Measurements from ENCODE around the gene MBD6.

MBD6 gene

DNA sequence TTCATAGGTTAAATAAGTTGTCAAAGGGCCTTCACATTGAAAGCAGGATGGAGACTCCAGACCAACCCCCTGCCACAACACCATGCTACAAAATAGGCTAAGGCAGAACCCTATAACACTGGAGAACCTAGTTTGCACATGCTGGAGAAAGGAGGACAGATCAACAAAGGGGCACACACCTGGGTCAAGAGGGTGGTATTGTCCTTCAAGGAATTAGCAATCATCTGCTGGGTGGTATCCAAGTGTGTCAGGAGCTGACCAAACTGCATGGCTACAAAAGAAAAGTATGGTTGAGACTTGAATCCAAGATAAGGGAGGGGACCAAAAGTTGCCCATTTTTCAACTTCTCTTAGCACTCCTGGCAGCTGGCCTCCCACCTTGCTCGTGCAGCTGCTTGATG is 9.2 kb downstream of the MBD6 start:
- no peak for DNase-seq (ENCODE audit: extremely low spot score)
- ChIA-PET POLR2A (interaction anchor here (0.7 to 3.7 kb wide), 4 partner anchors 9 to 127 kb away, joined by 3 to 20 read pairs (median 4); partner anchors contain the start of genes DCTN2 and DDIT3), CTCF (no interaction called here)
- TF ChIP-seq HDGF (IDR thresholded peaks at IDR 0.05; ENCODE audit: borderline replicate concordance) (no peak), ZNF384 (IDR thresholded peaks at IDR 0.05) (no peak), NFRKB (IDR thresholded peaks at IDR 0.05) (no peak), L3MBTL2 (conservative IDR thresholded peaks at IDR 0.05) (no peak), LEF1 (IDR thresholded peaks at IDR 0.05; ENCODE audit: borderline replicate concordance) (no peak), BHLHE40 (IDR thresholded peaks at IDR 0.05; ENCODE audit: borderline replicate concordance) (no peak), TARDBP (IDR thresholded peaks at IDR 0.05) (no peak)
- TF ChIP-seq, protein P1, sequence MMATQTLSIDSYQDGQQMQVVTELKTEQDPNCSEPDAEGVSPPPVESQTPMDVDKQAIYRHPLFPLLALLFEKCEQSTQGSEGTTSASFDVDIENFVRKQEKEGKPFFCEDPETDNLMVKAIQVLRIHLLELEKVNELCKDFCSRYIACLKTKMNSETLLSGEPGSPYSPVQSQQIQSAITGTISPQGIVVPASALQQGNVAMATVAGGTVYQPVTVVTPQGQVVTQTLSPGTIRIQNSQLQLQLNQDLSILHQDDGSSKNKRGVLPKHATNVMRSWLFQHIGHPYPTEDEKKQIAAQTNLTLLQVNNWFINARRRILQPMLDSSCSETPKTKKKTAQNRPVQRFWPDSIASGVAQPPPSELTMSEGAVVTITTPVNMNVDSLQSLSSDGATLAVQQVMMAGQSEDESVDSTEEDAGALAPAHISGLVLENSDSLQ (IDR thresholded peaks at IDR 0.05) = no peak

DNA sequence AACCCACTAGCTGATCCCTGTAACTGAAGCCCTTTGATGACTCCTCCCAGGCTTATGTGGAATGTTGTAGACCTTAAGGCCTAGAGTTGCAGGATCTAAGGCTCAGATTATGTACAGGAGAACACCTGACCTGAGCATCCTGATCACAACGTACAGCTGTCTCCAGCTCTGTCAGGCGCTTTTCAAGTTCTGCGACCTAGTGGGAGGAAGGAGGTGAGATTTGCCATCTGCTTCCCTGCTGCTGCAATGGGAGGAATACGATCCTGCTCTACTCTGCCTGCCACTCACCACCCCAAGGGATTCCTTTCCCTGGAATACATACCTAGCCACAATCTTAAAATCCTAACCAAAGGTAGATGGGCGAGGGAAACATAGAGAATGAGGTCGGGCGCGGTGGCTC is 10.5 kb downstream of the MBD6 start:
- ChIA-PET POLR2A (interaction anchor here (0.9 to 3.7 kb wide), 4 partner anchors 8 to 13 kb away, joined by 4 to 20 read pairs (median 4); partner anchors contain the start of genes DCTN2 and DDIT3), CTCF (no interaction called here)
- TF ChIP-seq ZNF384 (IDR thresholded peaks at IDR 0.05) = no peak
- no peak for TF ChIP-seq FOXM1 (IDR thresholded peaks at IDR 0.05; ENCODE audit: borderline replicate concordance)
- TF ChIP-seq TARDBP (IDR thresholded peaks at IDR 0.05) = no peak
- no peak for TF ChIP-seq ARNT (IDR thresholded peaks at IDR 0.05)
- TF ChIP-seq SUZ12 (IDR thresholded peaks at IDR 0.05) = no peak
- TF ChIP-seq ELF4 (IDR thresholded peaks at IDR 0.05) = no peak
- no peak for TF ChIP-seq HDGF (IDR thresholded peaks at IDR 0.05; ENCODE audit: borderline replicate concordance)
- TF ChIP-seq, protein P1 (IDR thresholded peaks at IDR 0.05) = no peak
- no peak for TF ChIP-seq FOXA1 (IDR thresholded peaks at IDR 0.05)
- TF ChIP-seq LEF1 (IDR thresholded peaks at IDR 0.05; ENCODE audit: borderline replicate concordance) = no peak
- TF ChIP-seq FOXK2 (IDR thresholded peaks at IDR 0.05) = no peak
- TF ChIP-seq BHLHE40 (IDR thresholded peaks at IDR 0.05; ENCODE audit: borderline replicate concordance) = no peak
- no peak for DNase-seq (ENCODE audit: extremely low spot score)

DNA sequence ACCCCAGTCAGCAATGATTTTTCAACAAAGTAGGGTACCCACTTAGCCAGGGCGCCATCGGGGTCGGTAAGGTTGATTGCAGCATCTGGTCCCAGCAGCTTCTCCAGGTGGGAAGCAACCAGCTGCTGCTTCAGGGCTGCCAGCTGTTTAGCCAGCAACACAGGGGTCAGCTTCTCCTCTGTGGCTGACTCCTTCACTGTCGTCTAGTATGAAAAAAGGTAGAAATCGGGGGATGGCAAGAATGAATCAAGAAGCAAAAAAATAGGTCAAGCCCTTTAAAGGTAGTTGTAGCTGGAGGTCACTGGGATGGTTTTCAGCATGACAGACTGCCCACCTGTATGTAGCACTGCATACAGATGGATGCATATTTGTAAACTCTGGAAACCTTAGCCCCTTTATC is 11.6 kb downstream of the MBD6 start:
- no peak for TF ChIP-seq HDGF (IDR thresholded peaks at IDR 0.05; ENCODE audit: borderline replicate concordance)
- no peak for TF ChIP-seq SP1 (IDR thresholded peaks at IDR 0.05)
- TF ChIP-seq, protein P1 (IDR thresholded peaks at IDR 0.05) = no peak
- no peak for TF ChIP-seq FOXK2 (IDR thresholded peaks at IDR 0.05)
- no peak for TF ChIP-seq TARDBP (IDR thresholded peaks at IDR 0.05)
- TF ChIP-seq SUZ12 (IDR thresholded peaks at IDR 0.05) = no peak
- no peak for TF ChIP-seq FOXM1 (IDR thresholded peaks at IDR 0.05; ENCODE audit: borderline replicate concordance)
- TF ChIP-seq ARNT (IDR thresholded peaks at IDR 0.05) = no peak
- no peak for TF ChIP-seq BHLHE40 (IDR thresholded peaks at IDR 0.05; ENCODE audit: borderline replicate concordance)
- TF ChIP-seq CTBP1 (IDR thresholded peaks at IDR 0.05; ENCODE audit: borderline replicate concordance) = no peak
- TF ChIP-seq ZNF384 (IDR thresholded peaks at IDR 0.05) = no peak
- no peak for TF ChIP-seq ELF4 (IDR thresholded peaks at IDR 0.05)
- TF ChIP-seq L3MBTL2 (conservative IDR thresholded peaks at IDR 0.05) = no peak
- TF ChIP-seq NFRKB (IDR thresholded peaks at IDR 0.05) = no peak
- no peak for TF ChIP-seq LEF1 (IDR thresholded peaks at IDR 0.05; ENCODE audit: borderline replicate concordance)
- TF ChIP-seq FOXA1 (IDR thresholded peaks at IDR 0.05) = no peak
- no peak for DNase-seq (ENCODE audit: extremely low spot score)
- ChIA-PET POLR2A (interaction anchor here (0.6 to 1.6 kb wide), 2 partner anchors 10 to 34 kb away, joined by 3 to 6 read pairs; no protein-coding TSS in a partner anchor), CTCF (no interaction called here)

DNA sequence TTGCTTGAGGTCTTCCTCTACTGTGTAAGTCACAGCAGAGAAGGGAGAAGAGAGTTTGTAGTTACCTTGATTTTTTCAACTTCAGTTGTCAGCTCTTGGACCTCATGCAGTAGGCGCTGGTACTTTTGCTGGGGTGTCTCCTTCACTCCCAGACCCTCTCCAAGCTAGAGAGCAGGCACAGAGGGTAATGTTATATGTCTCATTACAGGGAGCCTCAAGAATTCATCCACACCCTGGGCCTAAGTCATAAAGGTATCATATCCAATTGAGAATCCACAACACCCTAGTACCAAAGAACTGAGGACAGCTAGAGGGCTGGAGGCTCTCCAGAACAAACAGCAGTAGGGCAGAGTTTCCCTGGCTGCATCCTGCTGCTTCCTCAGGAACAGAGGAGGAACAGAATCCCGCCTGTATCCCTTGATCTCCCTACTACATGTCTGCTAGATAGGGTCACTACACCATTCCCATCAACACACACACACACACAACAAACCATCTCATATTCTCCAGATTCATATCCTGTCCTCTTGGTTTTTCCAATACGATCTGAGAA is 12.4 kb downstream of the MBD6 start:
- DNase-seq (ENCODE audit: extremely low spot score) = no peak
- no peak for TF ChIP-seq NFRKB (IDR thresholded peaks at IDR 0.05)
- no peak for TF ChIP-seq TARDBP (IDR thresholded peaks at IDR 0.05)
- TF ChIP-seq SUZ12 (IDR thresholded peaks at IDR 0.05) = no peak
- no peak for TF ChIP-seq ELF4 (IDR thresholded peaks at IDR 0.05)
- TF ChIP-seq SP1 (IDR thresholded peaks at IDR 0.05) = no peak
- no peak for TF ChIP-seq CTBP1 (IDR thresholded peaks at IDR 0.05; ENCODE audit: borderline replicate concordance)
- TF ChIP-seq FOXM1 (IDR thresholded peaks at IDR 0.05; ENCODE audit: borderline replicate concordance) = no peak
- TF ChIP-seq ARNT (IDR thresholded peaks at IDR 0.05) = no peak
- no peak for TF ChIP-seq LEF1 (IDR thresholded peaks at IDR 0.05; ENCODE audit: borderline replicate concordance)
- no peak for TF ChIP-seq ZNF384 (IDR thresholded peaks at IDR 0.05)
- no peak for TF ChIP-seq BHLHE40 (IDR thresholded peaks at IDR 0.05; ENCODE audit: borderline replicate concordance)
- POLR2A ChIA-PET = interaction anchor here (1.6 kb wide), 1 partner anchor 11 kb away, joined by 6 read pairs; no protein-coding TSS in a partner anchor
- CTCF ChIA-PET = no interaction called here

DNA sequence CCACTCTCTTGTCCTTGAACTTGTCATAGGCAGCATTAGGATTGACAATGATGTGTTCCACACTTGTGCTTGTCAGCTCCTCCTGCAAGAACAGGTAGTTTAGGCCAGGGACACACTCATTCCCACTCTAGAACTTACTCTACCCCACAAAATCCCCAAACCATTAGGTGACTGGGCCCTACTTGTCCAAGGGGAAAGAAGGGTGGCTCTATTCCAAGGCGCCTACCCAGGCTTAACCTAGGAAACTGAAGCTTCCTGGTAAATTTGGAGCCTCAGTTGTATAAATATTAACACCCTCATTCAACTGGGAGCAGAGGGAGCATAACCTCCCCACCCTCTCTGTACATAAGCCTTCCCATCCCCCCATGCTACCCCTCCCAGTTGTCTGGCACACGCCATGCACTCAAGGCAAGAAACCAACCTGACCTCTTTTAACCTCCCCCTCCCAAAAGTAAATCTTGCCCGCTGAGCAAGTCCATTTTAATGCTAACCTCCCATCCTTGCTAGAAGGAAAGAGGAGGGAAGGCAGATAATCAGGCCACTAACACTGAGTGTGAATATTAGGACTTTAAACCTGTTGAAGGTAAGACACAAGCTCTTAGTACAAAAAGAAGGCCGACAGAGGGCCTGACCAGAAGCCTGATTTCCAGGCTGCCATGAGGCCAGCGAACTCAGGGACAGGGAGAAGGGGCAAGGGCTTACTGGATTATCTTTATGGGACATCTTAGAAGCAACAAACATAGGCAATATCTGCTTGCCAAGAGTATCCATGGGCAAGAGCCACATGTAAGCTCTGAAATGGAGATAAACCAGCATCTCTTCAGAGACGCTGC is 13.4 kb downstream of the MBD6 start:
- CTCF ChIA-PET = no interaction called here
- TF ChIP-seq FOXM1 (IDR thresholded peaks at IDR 0.05; ENCODE audit: borderline replicate concordance) (no peak), SP1 (IDR thresholded peaks at IDR 0.05) (no peak), SUZ12 (IDR thresholded peaks at IDR 0.05) (no peak)
- no peak for DNase-seq (ENCODE audit: extremely low spot score)
- POLR2A ChIA-PET = interaction anchor here (0.9 kb wide), 1 partner anchor 11 kb away, joined by 3 read pairs; no protein-coding TSS in a partner anchor

DNA sequence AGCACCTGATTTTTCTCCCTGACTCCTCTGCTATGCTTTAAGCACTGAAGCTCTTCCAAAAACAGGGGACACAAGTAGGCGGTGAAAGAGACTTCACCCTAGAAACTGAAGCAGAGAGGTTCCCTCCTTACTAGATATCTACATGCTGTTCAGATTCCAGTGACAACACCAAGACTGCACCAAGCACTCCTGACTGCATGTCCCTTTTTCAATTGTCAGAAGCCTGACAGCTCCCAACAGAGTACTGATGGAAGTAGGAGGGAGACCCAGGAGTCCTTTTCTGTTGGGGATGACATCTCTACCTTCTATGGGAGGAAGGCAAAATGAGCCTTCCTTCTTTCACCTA is 13.9 kb downstream of the MBD6 start:
- CTCF ChIA-PET = no interaction called here
- DNase-seq (ENCODE audit: extremely low spot score) = no peak
- TF ChIP-seq LEF1 (IDR thresholded peaks at IDR 0.05; ENCODE audit: borderline replicate concordance) (no peak), FOXM1 (IDR thresholded peaks at IDR 0.05; ENCODE audit: borderline replicate concordance) (no peak), NFRKB (IDR thresholded peaks at IDR 0.05) (no peak), L3MBTL2 (conservative IDR thresholded peaks at IDR 0.05) (no peak), ELF4 (IDR thresholded peaks at IDR 0.05) (no peak), ARNT (IDR thresholded peaks at IDR 0.05) (no peak), FOXK2 (IDR thresholded peaks at IDR 0.05) (no peak), BHLHE40 (IDR thresholded peaks at IDR 0.05; ENCODE audit: borderline replicate concordance) (no peak), TARDBP (IDR thresholded peaks at IDR 0.05) (no peak), SP1 (IDR thresholded peaks at IDR 0.05) (no peak), CTBP1 (IDR thresholded peaks at IDR 0.05; ENCODE audit: borderline replicate concordance) (no peak), FOXA1 (IDR thresholded peaks at IDR 0.05) (no peak), HDGF (IDR thresholded peaks at IDR 0.05; ENCODE audit: borderline replicate concordance) (no peak), ZNF384 (IDR thresholded peaks at IDR 0.05) (no peak), SUZ12 (IDR thresholded peaks at IDR 0.05) (no peak)
- TF ChIP-seq, protein P1 (IDR thresholded peaks at IDR 0.05) = no peak
- POLR2A ChIA-PET = interaction anchor here (0.9 to 3.4 kb wide), 2 partner anchors 11 to 13 kb away, joined by 3 to 12 read pairs; no protein-coding TSS in a partner anchor

Measured in HEK293T (cell line).